Vagina (tissue), 2 donors: ENCODE measurements around the gene VWA5A. TPM values are rescaled to one million over a fixed set of nuclear protein-coding genes. Genes with fewer than 3 reads are reported as not detected.

Experiments
- DNase-seq, 2 donors: peaks; one replicate each; pipeline ENCODE4 v3.0.0-alpha.2; 2017; ENCODE audit errors: extremely low spot score in 2 of 2
- H3K27ac ChIP-seq: fragments of 200-600 bp; sonication (generic); one replicate; pipeline ENCODE4 v1.5.1; 2019
- H3K27me3 ChIP-seq: fragments of 200-600 bp; sonication (generic); one replicate; pipeline ENCODE4 v1.5.1; 2019
- H3K36me3 ChIP-seq, 2 donors: fragments of 200-600 bp; sonication (generic); one replicate each; pipeline ENCODE4 v1.5.1; 2017 to 2019
- H3K4me1 ChIP-seq: fragments of 200-600 bp; sonication (generic); one replicate; pipeline ENCODE4 v1.5.1; 2019
- H3K4me3 ChIP-seq, 2 donors: fragments of 200-600 bp; sonication (generic); 1 replicate in 1 of 2; 2 replicates in 1 of 2; pipeline ENCODE4 v1.5.1; 2016 to 2019
- H3K9me3 ChIP-seq: fragments of 200-600 bp; sonication (generic); one replicate; pipeline ENCODE4 v1.5.1; 2019
- CTCF ChIP-seq, 3 experiments: fragments of 450-650 bp in 2 of 3; fragments of 200-600 bp in 1 of 3; sonication (generic) in 1 of 3; IDR thresholded peaks; one replicate each; pipeline ENCODE4 v1.5.1; 2017 to 2019; ENCODE audit warnings: antibody characterized with exemption in 3 of 3, mild to moderate bottlenecking in 2 of 3, moderate library complexity in 2 of 3
- POLR2A ChIP-seq, 2 donors: fragments of 450-650 bp; IDR thresholded peaks; one replicate each; pipeline ENCODE4 v1.6.1; 2017; ENCODE audit warnings: antibody characterized with exemption in 2 of 2, mild to moderate bottlenecking in 2 of 2, moderate library complexity in 2 of 2
- POLR2AphosphoS5 ChIP-seq, 2 donors: sonication (generic); formaldehyde crosslinking; IDR thresholded peaks; one replicate each; pipeline ENCODE4 v1.9.0; 2017; ENCODE audit warnings: antibody characterized with exemption in 2 of 2, mild to moderate bottlenecking in 2 of 2, low read depth in 1 of 2; ENCODE audit not compliant: insufficient read depth in 1 of 2
- intact Hi-C: fragments of 100-400 bp; cut with DNase I; formaldehyde crosslinking; loops from one replicate; pipeline ENCODE4 v1.15.1; 2023
- total RNA-seq: library from RNA; depleted of rRNA; stranded (reverse); fragments of >200 nt; gene quantifications from one replicate; pipeline ENCODE4 v1.2.3, GENCODE V29; 2016

The VWA5A gene
- total RNA-seq, 1 donor from 2014 or later: 17.9 TPM

- H3K4me1 ChIP-seq: no peaks in the 10 kb centered on the region
- TF ChIP-seq POLR2A (IDR thresholded peaks at IDR 0.05) (no peak), CTCF (IDR thresholded peaks at IDR 0.05) (no peak), POLR2AphosphoS5 (IDR thresholded peaks at IDR 0.05; ENCODE audit: insufficient read depth in 1 of 2, low read depth in 1 of 2) (no peak)
- no peaks in the 10 kb centered on the region for H3K36me3 ChIP-seq
- no peaks in the 10 kb centered on the region for H3K27me3 ChIP-seq
- intact Hi-C loops: no loop called here
- no peak for DNase-seq
- H3K4me3 ChIP-seq: no peak overlapping the region
- no peaks in the 10 kb centered on the region for H3K9me3 ChIP-seq
- no peak overlapping the region for H3K27ac ChIP-seq
Measured at GRCh38 chr11:124174001-124174583, 58.8 kb downstream of the VWA5A start.

- H3K4me1 ChIP-seq: no peaks in the 10 kb centered on the region
- DNase-seq: no peak
- no peak overlapping the region for H3K27ac ChIP-seq
- no peaks in the 10 kb centered on the region for H3K36me3 ChIP-seq
- TF ChIP-seq POLR2AphosphoS5 (IDR thresholded peaks at IDR 0.05; ENCODE audit: insufficient read depth in 1 of 2, low read depth in 1 of 2): no peak
- no peak for TF ChIP-seq POLR2A (IDR thresholded peaks at IDR 0.05)
- TF ChIP-seq CTCF (IDR thresholded peaks at IDR 0.05): no peak
- H3K27me3 ChIP-seq: no peaks in the 10 kb centered on the region
- intact Hi-C loops: no loop called here
- H3K9me3 ChIP-seq: no peaks in the 10 kb centered on the region
- H3K4me3 ChIP-seq: no peak overlapping the region
Measured at GRCh38 chr11:124176925-124177715, 61.9 kb downstream of the VWA5A start.

DNA sequence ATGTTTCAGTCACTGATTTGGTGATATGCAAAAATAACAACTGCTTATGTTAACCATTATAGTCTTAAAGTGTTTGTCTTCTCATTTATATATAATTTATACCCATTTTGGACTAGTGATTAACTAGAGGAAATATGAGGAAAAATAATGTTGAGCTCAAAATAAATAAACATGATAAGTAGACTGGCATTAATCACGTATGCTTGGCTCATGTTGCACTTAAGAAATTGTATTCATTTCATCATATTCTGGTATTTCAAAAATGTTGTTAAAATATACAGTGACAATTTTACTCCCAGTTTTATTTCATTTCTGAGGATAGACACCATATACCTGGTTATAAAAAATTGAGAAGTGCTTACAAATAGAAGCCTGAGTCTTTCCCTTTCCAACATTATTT lies 64.1 kb downstream of the VWA5A start:
- Histone ChIP-seq H3K36me3 (no peaks in the 10 kb centered on the region), H3K27me3 (no peaks in the 10 kb centered on the region), H3K4me3 (no peak overlapping the region), H3K4me1 (no peaks in the 10 kb centered on the region), H3K9me3 (no peaks in the 10 kb centered on the region), H3K27ac (no peak overlapping the region)
- no peak for TF ChIP-seq POLR2AphosphoS5 (IDR thresholded peaks at IDR 0.05; ENCODE audit: insufficient read depth in 1 of 2, low read depth in 1 of 2)
- no peak for TF ChIP-seq POLR2A (IDR thresholded peaks at IDR 0.05)
- no peak for TF ChIP-seq CTCF (IDR thresholded peaks at IDR 0.05)
- intact Hi-C loops: no loop called here
- no peak for DNase-seq

DNA sequence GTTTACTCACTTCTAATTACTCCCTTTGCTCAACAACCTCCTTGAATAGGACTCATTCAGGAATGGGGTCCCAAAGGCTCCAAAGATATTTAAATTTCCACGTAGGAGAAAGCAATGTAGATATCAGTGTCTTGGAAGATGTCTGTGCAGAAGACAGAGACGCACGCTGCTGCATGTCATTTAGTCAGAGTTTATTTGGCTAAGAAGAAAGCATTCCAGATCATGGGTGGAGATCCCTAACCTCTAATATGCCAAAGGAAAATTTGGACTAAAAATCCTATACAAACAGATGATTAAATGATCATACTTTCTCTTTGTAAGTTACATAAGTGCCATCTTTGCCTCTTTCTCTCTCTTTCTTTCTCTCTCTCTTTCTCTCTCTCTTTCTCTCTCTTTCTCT lies 67.8 kb downstream of the VWA5A start, which contains the start of gene OR10D3:
Gene OR10D3 (plus strand): TSS at position 278 of the 400 bp plus-strand sequence. CDS start 1,925 bp downstream, outside the sequence.
- Histone ChIP-seq H3K4me1 (no peaks in the 10 kb centered on the region), H3K9me3 (no peaks in the 10 kb centered on the region), H3K36me3 (no peaks in the 10 kb centered on the region), H3K4me3 (no peak within 1 kb of the TSS), H3K27ac (no peak within 1 kb of the TSS), H3K27me3 (no peaks in the 10 kb centered on the region)
- TF ChIP-seq POLR2A (IDR thresholded peaks at IDR 0.05): no peak
- TF ChIP-seq CTCF (IDR thresholded peaks at IDR 0.05): no peak
- TF ChIP-seq POLR2AphosphoS5 (IDR thresholded peaks at IDR 0.05; ENCODE audit: insufficient read depth in 1 of 2, low read depth in 1 of 2): no peak
- intact Hi-C loops: no loop called here
- DNase-seq: no peak
